HG02798 (cell line): ENCODE data around the gene SEMA4F.

Source experiments
- ATAC-seq: cut with Tn5 transposase; IDR thresholded peaks from one replicate; pipeline ENCODE4 v1.9.1; 2021; ENCODE audit warnings: mild to moderate bottlenecking; ENCODE audit not compliant: unreplicated experiment, poor library complexity

SEMA4F gene

GRCh38 chr2:74702001-74702715, 48.1 kb downstream of the SEMA4F start:
- no peak for ATAC-seq

DNA sequence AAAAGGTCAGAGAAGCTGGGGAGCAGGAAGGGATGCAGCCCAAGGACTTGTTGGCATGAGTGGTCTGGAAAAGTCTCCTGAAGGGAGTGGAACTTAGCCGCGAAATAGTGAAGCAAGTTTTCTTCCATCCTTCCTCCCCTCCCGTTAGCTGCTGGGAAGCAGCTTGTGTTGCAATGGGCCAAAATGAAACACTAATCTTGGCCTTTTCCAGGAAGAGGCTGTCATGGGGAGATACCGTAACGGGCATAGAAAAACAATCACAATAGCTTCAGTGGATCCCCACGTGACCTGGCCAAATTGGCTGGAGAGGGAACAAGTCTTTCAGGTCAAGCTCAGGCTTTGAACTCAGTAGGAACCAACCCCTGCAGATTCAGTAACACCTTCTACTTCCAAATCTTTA, 49.3 kb downstream of the SEMA4F start:
- ATAC-seq = no peak

DNA sequence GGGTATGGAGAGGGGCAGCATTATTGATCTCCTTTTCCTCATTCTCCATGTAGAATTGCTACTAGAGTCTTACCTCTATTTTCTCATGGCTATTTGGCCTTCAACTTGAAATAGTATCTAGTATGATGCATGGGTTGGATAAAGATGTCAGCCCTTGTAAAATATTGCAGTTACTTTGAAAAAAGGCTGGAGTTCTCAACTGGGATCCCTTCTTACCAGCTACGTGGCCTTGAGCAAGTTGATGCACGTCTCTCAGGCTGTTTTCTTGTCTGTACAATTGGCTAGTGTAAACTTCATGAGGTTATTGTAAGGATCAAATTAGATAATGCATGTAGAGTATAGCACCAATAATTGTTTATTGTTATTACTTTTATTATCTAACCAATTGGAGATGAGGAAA, 50.2 kb downstream of the SEMA4F start:
- no peak for ATAC-seq

GRCh38 chr2:74706741-74707140, 52.7 kb downstream of the SEMA4F start:
- no peak for ATAC-seq

DNA sequence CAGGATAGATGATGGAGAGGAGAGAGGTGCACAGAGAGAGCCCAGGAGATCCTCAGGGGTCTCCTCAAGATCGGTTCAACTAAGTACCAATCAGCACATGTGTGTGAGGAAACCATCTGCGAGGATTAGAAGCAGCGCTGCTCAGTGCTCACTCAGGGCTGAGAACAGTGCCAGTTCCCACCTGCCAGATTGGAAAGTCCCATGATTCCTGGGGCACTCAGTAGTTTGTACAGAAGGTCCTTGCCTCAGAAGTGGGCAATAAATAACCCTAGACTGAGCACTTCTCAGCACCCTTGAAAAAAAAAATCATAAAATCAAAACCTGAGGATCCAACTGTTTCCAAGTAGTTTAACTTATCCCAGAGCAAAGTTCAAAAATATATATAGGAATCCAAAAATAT, 53.8 kb downstream of the SEMA4F start:
- ATAC-seq = no peak

DNA sequence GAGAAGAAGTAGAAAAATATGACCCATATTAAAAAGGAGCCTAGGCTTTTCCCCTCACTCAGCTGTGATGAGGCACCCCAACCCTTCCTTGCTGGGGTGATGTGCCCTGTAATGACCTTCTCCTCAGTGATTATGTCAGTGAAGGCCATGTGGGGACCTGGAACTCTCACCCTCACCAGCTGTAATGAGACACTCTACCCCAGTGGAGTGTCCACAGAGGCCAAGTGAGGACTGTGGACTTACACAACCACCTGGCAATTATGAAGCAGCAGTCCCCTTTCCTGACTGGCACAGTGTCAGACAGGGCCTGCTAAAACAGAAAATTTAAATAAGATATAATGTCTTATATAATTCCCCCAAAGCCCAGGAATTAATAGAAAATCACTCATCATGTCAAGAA, 54.2 kb downstream of the SEMA4F start:
- ATAC-seq = no peak

- ATAC-seq = no peak
Observed at GRCh38 chr2:74708883-74709282, 54.8 kb downstream of the SEMA4F start.

GRCh38 chr2:74712223-74713053, 58.4 kb downstream of the SEMA4F start:
- no peak for ATAC-seq

DNA sequence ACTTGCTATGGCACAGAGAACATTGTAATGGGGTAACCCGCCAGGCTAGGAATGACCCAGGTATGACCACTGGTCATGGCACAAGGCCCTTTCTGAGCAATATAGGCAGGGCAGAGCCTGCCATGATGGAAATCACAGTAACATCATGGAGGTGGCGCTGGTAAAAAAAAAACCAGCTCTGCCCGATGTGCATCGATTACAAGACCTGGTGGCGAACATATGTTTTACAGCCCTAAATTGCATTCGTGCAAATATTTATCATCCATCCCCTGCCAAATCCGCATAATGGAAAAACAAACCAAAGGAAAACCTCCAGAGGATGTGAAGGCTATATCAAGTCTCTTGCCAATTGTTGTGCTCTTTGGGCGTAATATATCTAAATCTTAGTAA, 60.6 kb downstream of the SEMA4F start:
- no peak for ATAC-seq

DNA sequence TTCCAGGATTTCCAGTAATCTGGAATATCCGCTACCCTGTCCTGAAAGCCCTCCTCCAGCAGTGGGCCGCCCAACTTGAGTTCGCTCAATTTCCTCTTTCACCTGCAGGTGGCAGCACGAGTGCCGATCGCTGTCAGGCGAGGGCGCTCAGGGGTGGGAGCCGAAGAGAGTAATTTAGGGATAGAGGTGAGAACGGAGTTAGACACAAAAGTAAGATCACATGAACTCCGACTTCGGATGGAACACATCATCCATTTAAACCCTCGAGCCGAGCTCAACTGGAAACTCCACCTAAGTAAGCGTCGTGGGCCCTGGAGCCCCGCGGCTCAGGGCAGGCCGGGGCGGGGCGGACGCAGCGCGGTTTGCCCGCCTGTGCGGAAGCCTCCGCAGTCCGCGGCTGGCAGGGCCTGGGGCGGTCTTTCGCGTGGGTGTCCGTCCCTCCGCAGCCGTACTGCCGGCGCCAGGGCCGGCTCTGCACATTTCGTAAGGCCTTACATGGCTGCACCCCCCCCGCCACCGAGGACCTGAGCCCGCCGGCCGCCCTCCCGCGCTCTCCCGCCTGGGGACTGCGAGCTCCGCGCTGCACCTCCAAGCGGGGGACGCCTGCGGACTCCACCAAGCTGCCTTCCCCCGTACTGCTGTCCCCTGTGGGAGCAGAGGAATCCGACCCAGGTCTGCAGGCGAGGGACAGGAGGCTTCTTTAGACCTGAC, 61.2 kb downstream of the SEMA4F start:
- ATAC-seq = peak; percentile 92

GRCh38 chr2:74715880-74716279, 61.8 kb downstream of the SEMA4F start:
- ATAC-seq = no peak

DNA sequence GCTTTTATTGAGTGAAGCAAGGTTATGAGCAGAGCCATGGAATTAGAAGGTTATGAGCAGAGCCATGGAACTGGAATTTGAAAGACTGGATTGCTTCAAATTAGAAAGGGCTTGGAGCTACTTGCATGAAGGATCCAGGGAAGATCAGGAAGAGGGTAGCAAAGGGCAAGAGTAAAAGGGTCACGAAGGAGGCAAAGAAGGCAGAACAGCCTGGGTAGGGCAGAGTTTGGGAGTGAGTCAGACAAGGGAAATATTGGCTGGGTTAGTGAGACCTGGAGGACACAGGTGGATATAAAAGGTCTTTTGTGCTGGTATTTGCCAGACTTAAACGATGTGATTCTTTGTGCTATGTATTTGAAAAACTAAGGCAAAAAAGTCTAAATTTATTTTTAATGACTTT, 65.0 kb downstream of the SEMA4F start:
- ATAC-seq = no peak

DNA sequence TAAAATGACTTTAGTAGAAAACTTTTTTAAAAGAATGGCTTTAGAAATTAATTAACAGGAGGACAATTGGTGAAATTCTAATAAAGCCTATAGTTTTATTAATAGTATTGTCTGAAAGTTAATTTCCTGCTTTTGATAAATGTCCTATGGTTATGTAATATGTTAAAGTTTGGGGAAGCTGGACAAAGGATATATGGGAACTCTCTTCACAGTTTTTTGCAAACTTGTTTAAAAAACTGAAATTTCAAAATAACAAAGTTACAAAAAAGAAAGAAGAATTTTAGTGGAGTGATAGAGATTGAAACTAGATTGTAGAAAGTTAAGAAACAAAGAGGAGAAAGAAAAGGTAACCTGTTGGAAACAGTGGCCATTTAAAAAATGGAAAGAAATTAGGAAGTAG, 67.3 kb downstream of the SEMA4F start:
- no peak for ATAC-seq

- ATAC-seq = no peak
Observed at GRCh38 chr2:74724496-74724895, 70.4 kb downstream of the SEMA4F start.

DNA sequence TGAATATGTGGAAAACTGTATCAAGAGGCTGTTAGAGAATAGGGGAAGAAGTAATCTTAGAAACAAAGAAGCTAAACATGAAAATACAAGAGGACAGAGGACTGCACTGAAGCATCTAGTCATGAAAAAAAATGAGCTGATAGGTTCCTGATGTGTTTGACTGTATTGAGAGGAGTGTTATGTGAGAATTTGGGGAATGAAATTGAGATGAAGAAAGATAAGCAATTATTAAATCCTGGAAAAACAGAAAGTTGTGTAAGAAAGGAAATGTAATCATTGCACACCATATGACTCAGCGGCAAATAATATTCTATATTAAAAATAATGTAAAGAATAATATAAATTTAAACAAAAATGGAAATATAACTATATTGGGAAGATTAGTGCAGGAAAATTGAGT, 71.2 kb downstream of the SEMA4F start:
- no peak for ATAC-seq

DNA sequence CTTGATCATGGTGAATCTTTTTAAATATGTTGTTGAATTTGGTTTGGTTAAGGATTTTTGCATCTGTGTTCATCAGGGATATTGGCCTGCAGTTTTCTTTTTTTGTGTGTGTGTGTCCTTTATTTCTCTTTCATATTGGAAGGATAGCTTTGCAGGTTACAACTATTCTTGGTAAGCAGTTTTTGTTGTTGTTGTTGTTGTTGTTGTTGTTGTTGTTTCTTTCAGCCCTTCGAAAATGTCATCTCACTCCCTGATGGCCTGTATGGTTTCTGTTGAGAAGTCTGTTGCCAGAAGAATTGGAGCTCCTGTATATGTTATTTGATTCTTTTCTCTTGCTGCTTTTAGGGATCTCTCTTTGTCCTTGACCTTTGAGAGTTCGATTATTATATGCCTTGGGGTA, 74.8 kb downstream of the SEMA4F start:
- ATAC-seq = no peak

- no peak for ATAC-seq
Observed at GRCh38 chr2:74730530-74730929, 76.5 kb downstream of the SEMA4F start.
